ENCODE measurements around the gene LAMP2. TPM values are rescaled to one million over a fixed set of nuclear protein-coding genes. Genes with fewer than 3 reads are reported as not detected.

Gene LAMP2
- polyA plus RNA-seq (2012; ENCODE audit: insufficient read depth, insufficient read length, low read depth), result 23.0 TPM

GRCh38 chrX:120468825-120469525 is at the start of gene LAMP2:
LAMP2 (minus strand) TSS chrX:120469296; CDS start chrX:120469169, 127 bp downstream.
- no peaks in the 10 kb centered on the region for H3K4me1 ChIP-seq
- peak; percentile 86 for DNase-seq

GRCh38 chrX:120517936-120518335 is 48.8 kb upstream of the LAMP2 start:
- Histone ChIP-seq H3K4me3 (ENCODE audit: low read depth, low read length) (no peak overlapping the region), H3K4me1 (no peaks in the 10 kb centered on the region), H3K27me3 (no peaks in the 10 kb centered on the region), H3K9me3 (no peaks in the 10 kb centered on the region), H3K36me3 (no peaks in the 10 kb centered on the region)
- TF ChIP-seq CTCF (IDR thresholded peaks at IDR 0.05; ENCODE audit: low read depth, low read length), result no peak
- no peak for DNase-seq

More at GRCh38 chrX:120468825-120469525, at the start of gene LAMP2:
- Histone ChIP-seq H3K36me3 (no peaks in the 10 kb centered on the region), H3K27me3 (no peaks in the 10 kb centered on the region), H3K4me3 (ENCODE audit: low read depth, low read length) (peak within 1 kb of the TSS; percentile 72), H3K9me3 (no peaks in the 10 kb centered on the region)
- no peak for TF ChIP-seq CTCF (IDR thresholded peaks at IDR 0.05; ENCODE audit: low read depth, low read length)

- no peak for DNase-seq
- Histone ChIP-seq H3K4me3 (ENCODE audit: low read depth, low read length) (no peak overlapping the region), H3K4me1 (no peaks in the 10 kb centered on the region), H3K9me3 (no peaks in the 10 kb centered on the region), H3K36me3 (no peaks in the 10 kb centered on the region), H3K27me3 (no peaks in the 10 kb centered on the region)
- peak; percentile 52 for TF ChIP-seq CTCF (IDR thresholded peaks at IDR 0.05; ENCODE audit: low read depth, low read length)
Measured at GRCh38 chrX:120514236-120514635, 45.1 kb upstream of the LAMP2 start.

- Histone ChIP-seq H3K4me1 (no peaks in the 10 kb centered on the region), H3K27me3 (no peaks in the 10 kb centered on the region), H3K4me3 (ENCODE audit: low read depth, low read length) (no peak overlapping the region), H3K36me3 (no peaks in the 10 kb centered on the region), H3K9me3 (no peaks in the 10 kb centered on the region)
- DNase-seq, result no peak
- no peak for TF ChIP-seq CTCF (IDR thresholded peaks at IDR 0.05; ENCODE audit: low read depth, low read length)
Measured at GRCh38 chrX:120512627-120513026, 43.5 kb upstream of the LAMP2 start.

DNA sequence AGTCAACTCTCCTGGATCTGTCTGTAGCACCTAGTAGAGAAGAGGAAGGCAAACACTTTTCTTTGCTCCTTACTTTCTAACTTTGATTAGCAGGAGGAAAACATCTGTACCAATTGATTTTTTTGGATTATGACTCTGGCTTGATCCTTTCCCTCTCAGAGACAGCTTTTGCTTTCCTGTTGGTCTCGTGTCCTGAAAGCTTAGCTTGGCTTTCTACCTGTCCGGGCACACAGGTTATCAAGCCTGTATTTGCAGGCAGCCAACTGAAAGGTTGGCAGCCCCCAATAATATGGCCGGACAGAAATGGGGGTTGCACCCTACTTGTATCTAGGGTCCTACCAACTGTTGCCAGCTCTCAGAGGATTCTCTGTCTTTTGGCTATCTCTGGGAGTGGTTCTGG is 43.1 kb upstream of the LAMP2 start:
- DNase-seq, result no peak
- H3K9me3 ChIP-seq, result no peaks in the 10 kb centered on the region
- no peak for TF ChIP-seq CTCF (IDR thresholded peaks at IDR 0.05; ENCODE audit: low read depth, low read length)
- no peaks in the 10 kb centered on the region for H3K4me1 ChIP-seq
- no peaks in the 10 kb centered on the region for H3K36me3 ChIP-seq
- no peak overlapping the region for H3K4me3 ChIP-seq (ENCODE audit: low read depth, low read length)
- H3K27me3 ChIP-seq, result no peaks in the 10 kb centered on the region

DNA sequence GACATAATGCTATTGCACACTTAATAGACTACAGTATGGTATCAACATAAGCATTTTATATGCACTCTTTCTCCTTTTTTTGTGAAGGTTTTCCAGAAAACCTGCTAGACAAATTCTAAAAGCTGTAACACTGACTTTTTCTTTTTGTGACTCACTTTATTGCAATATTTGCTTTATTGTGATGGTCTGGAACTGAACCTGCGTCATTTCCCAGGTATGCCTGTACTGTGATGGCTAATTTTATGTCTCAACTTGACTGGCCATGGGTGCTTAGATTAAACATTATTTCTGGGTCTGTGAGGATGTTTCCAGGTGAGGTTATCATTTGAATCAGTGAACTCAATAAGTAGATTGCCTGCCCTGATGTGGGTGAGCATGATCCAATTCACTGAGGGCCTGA is 35.5 kb upstream of the LAMP2 start:
- TF ChIP-seq CTCF (IDR thresholded peaks at IDR 0.05; ENCODE audit: low read depth, low read length), result no peak
- Histone ChIP-seq H3K9me3 (no peaks in the 10 kb centered on the region), H3K4me1 (no peaks in the 10 kb centered on the region), H3K36me3 (no peaks in the 10 kb centered on the region), H3K27me3 (no peaks in the 10 kb centered on the region), H3K4me3 (ENCODE audit: low read depth, low read length) (no peak overlapping the region)
- no peak for DNase-seq
